Stromal cell of bone marrow (primary cell): ENCODE measurements around the gene NECTIN1.

Source experiments
- DNase-seq: peaks from one replicate; pipeline ENCODE4 v3.0.0-alpha.2; 2012; ENCODE audit warnings: low read depth

The NECTIN1 gene

DNA sequence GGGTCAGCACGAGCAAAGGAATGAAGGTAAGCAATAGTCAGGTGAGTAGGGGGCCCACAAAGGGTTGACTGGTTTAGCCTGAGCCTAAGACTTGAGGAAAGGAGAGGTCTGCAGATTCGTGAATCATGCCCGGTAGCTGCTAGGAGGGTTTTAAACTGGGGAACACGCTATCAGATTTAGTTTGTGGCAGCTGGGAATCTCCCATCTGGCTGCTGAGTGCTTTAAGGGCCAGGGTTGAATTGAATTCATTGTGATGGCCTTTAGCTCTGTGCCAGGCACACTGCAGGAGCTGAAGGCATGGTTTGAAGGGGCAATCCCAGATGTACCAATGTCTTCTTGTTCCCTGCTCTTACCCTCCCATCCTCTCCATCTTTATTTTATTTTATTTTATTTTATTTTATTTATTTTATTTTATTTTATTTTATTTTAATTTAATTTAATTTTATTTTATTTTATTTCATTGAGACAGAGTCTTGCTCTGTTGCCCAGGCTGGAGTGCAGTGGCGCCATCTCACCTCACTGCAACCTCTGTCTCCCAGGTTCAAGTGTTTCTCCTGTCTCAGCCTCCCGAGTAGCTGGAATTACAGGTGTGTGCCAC lies 1.9 kb upstream of the NECTIN1 start:
- no peak for DNase-seq

DNA sequence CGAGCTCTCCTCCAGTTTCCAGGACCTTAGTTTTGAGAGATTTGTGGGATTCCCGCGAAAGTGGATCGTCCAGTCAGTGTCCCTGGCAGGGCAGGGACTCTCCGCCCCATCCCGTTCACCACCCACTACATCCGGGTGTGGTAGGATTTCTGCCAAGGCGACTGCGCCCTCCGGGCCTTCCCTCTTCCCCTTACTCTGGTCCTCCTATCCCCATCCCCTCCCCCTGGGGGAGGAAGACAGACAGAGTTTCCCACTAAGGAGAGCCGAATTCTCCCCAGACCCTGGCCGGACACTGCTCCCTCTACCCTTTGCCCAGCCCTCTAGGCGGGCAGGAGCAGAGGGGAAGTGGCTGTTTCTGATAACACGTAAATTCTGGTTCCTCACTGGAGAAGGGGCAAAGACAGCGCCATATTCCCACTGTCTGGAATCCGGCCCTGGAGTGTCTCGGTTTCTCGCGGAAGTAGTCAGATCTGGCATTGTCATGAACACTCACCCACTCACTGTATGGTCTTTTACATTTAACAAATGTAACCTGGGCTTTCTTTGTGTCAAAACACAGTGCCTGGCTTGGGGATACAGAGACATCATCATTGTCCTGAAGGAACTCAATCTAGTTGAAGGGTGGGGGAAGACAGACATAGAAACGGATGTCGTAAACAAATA lies 1.1 kb upstream of the NECTIN1 start:
- DNase-seq = peak; percentile 41

DNA sequence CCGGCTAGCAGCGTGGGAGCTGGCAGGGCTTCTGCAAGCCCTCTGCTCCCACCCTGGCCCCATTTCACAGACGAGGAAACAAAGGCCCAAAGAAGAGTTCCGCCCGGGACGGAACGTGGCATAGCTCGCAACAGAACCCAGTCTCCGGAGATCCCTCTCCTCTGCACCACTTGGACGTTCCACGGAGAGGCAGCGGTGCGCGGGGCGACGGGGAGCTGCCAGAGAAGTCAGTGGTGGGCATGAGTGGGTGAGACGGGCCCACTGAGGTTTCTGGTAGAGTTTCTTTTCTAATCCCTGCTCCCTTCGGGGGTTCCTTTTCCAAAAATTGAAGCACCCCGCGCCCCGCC lies 554 bp upstream of the NECTIN1 start:
- DNase-seq = no peak

DNA sequence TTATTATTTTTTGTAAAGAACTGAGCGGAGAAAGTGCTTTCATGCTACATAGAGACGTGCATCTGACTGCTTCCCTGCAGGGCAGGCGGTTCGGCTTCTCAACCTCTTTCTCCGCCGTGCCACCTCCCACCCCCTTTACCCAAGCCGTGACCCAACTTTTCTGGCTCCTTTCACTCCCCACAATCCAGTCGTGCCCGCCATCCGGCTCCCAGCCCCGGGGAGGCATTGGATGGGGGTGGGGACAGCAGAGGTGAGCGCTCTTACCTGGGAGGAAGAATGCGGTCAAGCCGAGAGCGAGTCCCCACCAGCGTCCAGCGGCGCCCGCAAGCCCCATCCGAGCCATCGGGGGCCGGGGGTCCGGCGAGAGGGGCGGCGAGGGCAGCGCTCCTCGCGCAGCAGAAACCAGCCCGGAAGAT lies 781 bp downstream of the NECTIN1 start:
- no peak for DNase-seq

DNA sequence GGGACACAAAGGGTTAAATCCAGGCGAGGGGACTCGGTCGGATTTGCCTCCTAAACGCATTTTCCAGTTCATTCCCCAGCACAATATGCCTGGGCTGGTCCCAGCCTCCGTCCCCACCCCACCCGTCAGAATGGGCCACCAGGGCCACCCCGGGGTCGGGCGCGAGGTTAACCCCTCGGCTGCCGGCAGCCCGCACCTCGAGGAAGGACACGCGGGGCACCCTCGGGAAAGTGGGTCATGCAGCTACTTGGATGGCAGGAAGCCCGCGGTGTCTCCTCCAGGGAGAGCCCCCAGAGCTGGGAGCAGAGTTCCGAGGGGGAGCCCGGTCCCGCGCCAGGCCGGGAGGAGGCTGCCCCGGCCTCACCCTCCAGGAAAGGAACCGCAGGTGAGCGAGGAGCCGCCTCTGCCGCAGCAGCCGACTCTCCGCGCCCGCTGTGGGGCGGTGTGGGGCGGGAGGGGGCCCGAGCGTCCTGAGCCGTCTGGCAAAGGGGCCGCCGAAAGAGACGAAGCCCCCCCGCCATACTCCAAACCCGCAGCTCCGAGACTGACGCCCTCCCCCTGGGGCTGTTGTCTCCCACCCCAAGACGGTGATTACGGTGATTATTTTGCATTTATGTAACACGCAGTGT lies 1.4 kb downstream of the NECTIN1 start:
- DNase-seq = no peak

DNA sequence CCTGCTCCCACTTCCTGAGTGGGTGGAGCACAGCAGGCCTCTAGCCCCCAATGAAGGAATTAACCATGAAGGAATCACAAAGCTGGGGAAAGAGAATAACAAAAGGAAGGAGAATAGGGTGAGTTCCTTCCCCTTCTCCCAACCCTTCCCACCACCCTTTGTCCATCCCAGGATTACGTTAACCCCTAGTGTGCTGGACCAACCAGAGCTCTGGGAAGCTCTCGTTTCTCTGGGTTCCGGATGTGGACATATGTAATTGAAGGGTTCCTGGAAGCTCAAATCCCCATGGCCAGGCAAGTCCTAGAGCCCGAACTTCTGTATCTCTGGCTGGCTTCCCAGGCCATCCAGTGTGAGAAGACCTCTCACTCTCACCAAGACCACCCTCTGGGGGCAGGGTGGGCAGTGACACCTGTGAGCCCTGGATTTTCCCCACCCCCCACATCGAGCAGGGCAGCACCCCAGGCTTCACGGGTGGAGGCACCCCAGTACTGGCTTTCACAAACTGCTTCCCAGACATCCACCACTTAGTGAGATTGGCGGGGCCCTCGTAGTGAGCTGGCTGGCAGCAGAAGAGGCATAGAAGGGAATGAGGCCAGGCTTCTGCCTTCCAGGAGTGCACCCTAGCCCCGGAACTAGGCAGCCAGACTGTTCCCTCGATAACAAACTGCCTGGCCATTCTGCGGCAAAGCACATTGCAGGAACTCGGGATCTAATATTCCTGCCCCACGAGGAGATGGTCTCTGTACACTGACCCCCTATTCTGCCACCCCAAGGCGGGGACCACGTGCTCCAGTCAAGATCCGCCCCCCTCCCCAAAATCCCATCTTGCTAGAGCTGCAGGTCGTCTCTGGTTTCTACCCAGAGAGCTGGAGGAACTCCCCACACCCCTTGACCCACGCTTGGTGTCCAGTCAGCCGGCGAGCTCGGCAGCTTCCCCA lies 2.1 kb downstream of the NECTIN1 start:
- DNase-seq = no peak

DNA sequence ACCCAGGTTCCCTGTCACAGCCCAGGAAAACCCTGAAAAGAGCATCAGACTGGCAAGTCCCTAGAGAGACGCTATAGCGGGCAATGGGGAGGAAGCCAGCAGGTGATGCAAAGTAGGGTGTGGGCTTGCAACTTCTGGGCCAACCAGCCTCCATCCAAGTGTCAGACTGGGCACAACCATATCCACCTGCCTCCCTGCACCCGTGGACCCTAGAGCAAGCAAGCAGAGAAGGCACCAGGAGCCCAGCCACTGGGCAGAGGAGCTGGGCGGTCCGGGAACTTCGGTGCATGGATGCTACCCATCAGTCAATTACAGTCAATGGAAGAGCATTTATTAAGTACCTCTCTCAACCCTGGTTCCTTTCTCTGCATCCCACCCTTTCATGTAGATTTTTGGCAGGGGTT lies 2.8 kb downstream of the NECTIN1 start:
- no peak for DNase-seq

- DNase-seq = no peak
Measured at GRCh38 chr11:119724956-119725355, 4.0 kb downstream of the NECTIN1 start.

- DNase-seq = no peak
Measured at GRCh38 chr11:119723952-119724325, 5.1 kb downstream of the NECTIN1 start.

DNA sequence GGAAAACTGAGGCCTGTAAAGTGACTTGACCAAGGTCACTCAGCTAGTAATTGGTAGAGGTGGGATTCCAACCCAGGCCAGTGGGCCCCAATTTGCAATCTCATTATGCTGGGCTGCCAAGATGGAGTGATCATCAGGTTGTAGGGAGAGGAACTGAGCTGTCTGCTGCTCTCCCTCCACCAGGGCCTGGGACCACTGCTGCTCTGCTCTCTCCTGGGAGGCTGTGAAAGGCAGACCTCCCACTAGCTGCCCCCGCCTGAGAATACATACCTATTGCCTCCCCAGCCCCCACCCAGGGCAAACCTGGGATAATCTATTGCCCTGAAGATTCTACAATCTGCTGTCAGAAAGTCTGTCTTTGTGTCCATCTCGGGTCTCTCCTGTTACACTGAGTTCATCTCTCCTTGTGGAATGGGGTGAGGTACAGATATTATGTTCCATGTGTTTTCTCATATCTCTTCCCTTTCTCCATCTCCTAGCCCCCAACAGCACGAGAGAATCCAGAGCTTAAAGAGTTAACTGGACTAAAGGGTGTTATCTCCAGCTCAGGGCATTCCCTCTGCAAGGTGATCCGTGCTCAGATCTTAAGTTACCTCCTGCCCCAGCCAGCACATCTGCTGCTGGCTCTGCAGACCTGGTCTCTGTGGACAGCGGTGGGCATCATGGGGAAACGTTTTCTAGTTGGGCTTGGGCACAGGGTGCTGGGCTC lies 5.6 kb downstream of the NECTIN1 start:
- DNase-seq = no peak

DNA sequence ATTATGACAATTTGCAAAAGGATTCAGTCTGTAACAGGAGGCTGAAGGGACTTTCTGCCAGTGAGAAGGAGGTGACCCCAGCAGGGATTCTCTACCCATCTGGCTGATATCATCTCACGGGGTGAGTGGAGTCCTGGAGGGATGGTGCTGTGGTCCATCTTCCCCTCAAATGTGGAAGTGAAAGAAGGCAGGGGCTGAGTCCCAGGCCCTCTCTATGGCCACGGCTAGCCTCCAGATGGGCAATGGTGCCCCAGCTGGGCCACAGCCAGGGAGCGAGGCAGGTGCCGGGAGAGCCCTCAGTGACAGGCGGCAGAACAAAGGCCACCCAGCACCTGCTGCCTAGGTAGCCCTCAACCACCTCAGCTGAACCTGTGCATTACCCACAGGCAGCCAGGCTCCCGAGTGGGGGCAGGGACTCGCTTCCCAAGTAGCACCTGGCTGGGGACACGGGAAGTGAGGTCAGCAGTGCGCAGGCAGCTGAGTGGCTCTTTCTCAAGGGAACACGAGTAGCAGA lies 6.7 kb downstream of the NECTIN1 start:
- no peak for DNase-seq

DNA sequence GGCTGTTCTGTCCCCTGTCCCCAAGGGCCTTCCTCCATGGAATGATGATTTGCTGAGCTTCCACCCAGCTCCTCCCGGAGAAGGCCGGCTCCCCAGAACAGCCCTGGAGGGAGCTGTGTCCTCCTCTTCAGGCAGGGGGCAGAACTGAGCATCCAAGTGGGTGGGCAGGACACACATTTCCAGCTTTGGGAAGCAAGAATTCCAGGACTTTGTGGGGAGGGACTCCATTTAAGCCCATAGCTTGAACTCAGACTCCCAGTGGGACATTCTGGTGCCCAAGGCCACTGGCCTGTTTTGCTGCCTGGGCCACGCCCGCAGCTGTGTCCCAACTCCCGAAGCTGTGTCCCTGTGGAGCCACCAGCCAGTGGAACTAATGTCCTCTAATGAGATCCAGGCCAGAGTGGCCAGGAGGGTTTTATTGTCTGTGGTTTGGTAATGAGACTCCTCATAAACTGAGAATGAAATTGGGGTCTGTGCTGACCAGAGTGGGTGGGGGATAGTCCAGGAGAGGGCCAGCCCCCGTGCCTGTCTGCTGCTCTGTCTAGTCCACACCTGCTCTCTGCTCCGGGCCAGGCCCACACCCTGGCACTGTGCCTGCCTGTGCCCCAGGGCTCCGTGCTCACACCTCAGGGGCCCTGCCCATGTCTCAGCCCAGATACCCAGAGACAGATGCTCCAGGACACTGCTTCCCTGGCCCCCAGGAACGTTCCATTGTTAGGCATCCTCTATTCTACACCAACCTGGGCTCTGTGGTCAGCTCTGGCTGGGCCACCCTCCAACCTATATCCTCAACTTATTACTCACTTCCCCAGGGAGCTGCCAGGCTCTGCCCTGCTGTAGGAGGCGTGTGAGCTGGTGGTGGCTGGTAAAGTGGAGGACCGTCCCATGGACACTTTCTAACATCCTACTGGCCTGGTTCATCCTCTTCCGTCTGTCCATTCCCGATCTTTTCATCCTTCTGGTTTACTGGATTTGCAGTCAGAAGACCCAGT lies 7.6 kb downstream of the NECTIN1 start:
- no peak for DNase-seq

DNA sequence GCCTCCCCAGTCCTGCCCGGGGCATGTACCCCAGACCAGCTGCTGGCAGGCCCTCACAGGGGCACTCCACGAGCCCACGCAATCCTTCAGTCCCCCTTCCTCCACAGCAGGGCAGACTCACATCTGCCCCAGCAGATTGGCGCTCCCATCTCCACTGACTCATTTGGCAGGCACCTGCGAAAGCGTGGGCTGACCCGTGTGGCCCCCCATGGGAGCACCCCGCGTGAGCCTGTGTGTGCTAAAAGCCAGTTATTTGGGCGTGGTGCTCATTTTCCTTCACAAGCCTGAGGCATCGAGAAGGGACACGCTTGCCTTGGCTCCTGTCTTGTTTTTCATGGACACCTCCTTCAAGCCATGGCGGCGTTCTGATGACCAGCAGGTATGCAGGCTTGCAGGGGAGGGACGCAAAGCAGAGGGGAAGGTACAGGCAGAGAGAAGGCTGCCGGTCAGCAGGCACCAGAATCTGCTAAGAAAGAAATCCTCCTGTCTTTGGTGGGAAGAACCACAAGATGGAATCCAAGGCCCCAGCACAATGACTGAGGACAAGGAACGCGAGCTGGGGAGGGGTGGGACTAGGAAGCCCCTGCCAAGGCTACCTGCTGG lies 8.6 kb downstream of the NECTIN1 start:
- DNase-seq = no peak

DNA sequence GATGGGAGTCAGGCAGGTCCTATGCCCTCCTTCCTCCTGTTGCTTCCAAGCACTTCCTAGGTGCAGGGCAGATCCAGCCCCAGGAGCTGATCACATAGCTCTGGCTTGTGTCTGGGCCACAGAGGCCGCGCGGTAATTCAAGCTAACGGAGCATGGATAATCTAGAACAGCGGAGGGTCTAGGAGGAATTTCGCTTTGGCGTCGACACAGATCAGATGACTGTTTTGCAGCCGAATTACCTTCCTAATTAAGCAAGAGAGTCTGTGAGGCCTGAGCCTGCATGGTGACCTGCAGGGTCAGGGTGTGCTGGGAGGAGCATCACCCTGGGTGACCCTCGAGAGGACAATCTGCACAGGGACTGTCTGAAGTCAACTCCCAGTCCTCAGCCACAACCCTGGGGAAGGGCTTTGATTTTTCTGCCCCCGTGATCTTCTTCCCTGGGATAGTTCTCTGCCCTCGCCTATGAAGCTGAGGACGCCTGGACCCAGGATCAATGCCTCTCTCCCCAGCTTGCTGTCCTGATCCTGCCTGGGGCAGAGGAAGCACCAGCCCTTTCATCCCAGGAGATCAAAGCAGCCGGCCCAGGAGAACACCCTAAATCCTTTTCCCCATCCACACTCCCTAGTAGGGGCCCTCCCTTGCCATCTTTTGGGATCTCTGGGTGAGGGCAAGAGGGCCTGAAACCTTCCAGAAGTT lies 11.0 kb downstream of the NECTIN1 start:
- no peak for DNase-seq

GRCh38 chr11:119716582-119717498 lies 12.2 kb downstream of the NECTIN1 start:
- no peak for DNase-seq

DNA sequence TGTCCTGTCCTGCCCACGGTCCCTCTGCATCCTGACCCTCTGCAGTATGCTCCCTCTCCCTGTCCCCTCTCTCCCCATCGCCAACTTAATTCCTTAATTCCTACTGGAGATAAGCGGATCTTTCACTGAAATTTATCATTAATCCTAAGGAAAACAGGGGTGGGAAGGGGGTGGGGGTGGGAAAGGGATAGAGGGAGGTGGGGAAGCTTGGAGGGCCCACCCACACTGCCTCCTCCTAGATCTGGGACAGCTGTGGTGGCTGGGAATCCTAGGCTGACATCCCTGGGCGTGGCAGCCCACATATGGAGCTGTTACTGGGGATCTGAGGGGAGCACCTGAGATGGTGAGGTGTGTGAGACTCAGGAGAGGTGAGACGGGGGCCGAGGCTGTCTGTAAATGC lies 14.4 kb downstream of the NECTIN1 start:
- no peak for DNase-seq

GRCh38 chr11:119714189-119714588 lies 14.8 kb downstream of the NECTIN1 start:
- no peak for DNase-seq

GRCh38 chr11:119713359-119714040 lies 15.5 kb downstream of the NECTIN1 start:
- no peak for DNase-seq
